Natural killer cell treated with Interleukin-12 subunit alpha and Interleukin-12 subunit beta and Interleukin-15 and Interleukin-18, amount 100 ng/mL, for 72 hours (primary cell): ENCODE data around the gene LONRF2. TPM values are rescaled to one million over a fixed set of nuclear protein-coding genes. Genes with fewer than 3 reads are reported as not detected.

Experiments
- total RNA-seq, 2 donors: library from RNA; stranded (reverse); gene quantifications; one replicate each; pipeline ENCODE4 v1.2.3, GENCODE V29; 2022

LONRF2 gene
- total RNA-seq, 2 donors from 2014 or later = not detected

Other genes starting within 250 kb of the LONRF2 start
- gene AFF3, start 179.9 kb downstream of the LONRF2 start, total RNA-seq = 1 to 10 TPM in 1 of 2 donors, not detected in 1; 1.5 TPM
- 10 to 100 TPM in 1 of 2 donors, 1 to 10 TPM in 1; 9.9 to 10.4 TPM for gene CHST10, start 95.2 kb upstream of the LONRF2 start, total RNA-seq
- not detected for gene NMS, start 148.0 kb upstream of the LONRF2 start, total RNA-seq
- gene PDCL3, start 240.5 kb upstream of the LONRF2 start, total RNA-seq = 10 to 100 TPM; 22.6 to 37.6 TPM